ENCODE measurements around the gene WLS.

The WLS gene

GRCh38 chr1:68142461-68142860 is 89.9 kb downstream of the WLS start:
- H4K91ac ChIP-seq (ENCODE audit: low read depth, low read length, poor library complexity), result no peak overlapping the region

GRCh38 chr1:68142036-68142435 is 90.3 kb downstream of the WLS start:
- Histone ChIP-seq H3K4ac (ENCODE audit: low read length) (no peak overlapping the region), H4K91ac (ENCODE audit: low read depth, low read length, poor library complexity) (no peak overlapping the region), H3K9ac (ENCODE audit: low read depth, low read length, poor library complexity) (no peak overlapping the region), H3K27me3 (ENCODE audit: control insufficient read depth in 3 of 3, insufficient read depth in 3 of 3, low read depth in 1 of 3, low read length in 3 of 3) (peaks cover 0 to 4% (median 0%) of the 10 kb centered on the region in 3 experiments), H3K4me3 (ENCODE audit: low read length in 2 of 2) (no peak overlapping the region), H2BK12ac (ENCODE audit: low read length) (no peak overlapping the region), H3K4me2 (ENCODE audit: insufficient read depth, low read length, poor library complexity, severe bottlenecking) (no peak overlapping the region), H2BK15ac (ENCODE audit: low read length) (no peak overlapping the region), H3K23ac (ENCODE audit: low read depth, low read length, poor library complexity) (no peak overlapping the region), H4K8ac (ENCODE audit: low read depth, low read length) (no peak overlapping the region), H3K79me1 (ENCODE audit: low read depth, low read length) (no peaks in the 10 kb centered on the region), H2BK5ac (ENCODE audit: low read length) (no peak overlapping the region), H3K18ac (ENCODE audit: low read length) (no peak overlapping the region), H3K14ac (ENCODE audit: low read length) (no peak overlapping the region), H3K4me1 (ENCODE audit: control insufficient read depth in 2 of 2, insufficient read depth in 1 of 2, low read depth in 1 of 2, low read length in 2 of 2) (peaks cover 15 to 36% of the 10 kb centered on the region in 2 donors), H3K9me3 (replicated peaks in 1 of 2; ENCODE audit: control insufficient read depth in 2 of 2, insufficient read depth in 1 of 2, low read depth in 1 of 2, low read length in 2 of 2) (no peaks in the 10 kb centered on the region), H2AFZ (ENCODE audit: low read length) (no peak overlapping the region), H2BK120ac (ENCODE audit: low read depth, low read length) (no peak overlapping the region), H2AK5ac (ENCODE audit: low read depth, low read length) (no peak overlapping the region), H3K36me3 (replicated peaks in 1 of 2; ENCODE audit: control insufficient read depth in 2 of 2, insufficient read depth in 2 of 2, low read length in 2 of 2) (peaks cover 0 to 77% of the 10 kb centered on the region in 2 donors), H3K27ac (replicated peaks; ENCODE audit: low read length) (no peak overlapping the region)
- no CpG with 5 or more reads among the region's 5 CpGs for WGBS, 2 donors (ENCODE audit: extremely low coverage in 2 of 2, insufficient read length in 2 of 2, insufficient replicate concordance in 1 of 2)
- DNase-seq (ENCODE audit: low spot score), result no peak

More at GRCh38 chr1:68142461-68142860, 89.9 kb downstream of the WLS start:
- H3K14ac ChIP-seq (ENCODE audit: low read length), result no peak overlapping the region
- H2BK5ac ChIP-seq (ENCODE audit: low read length), result no peak overlapping the region
- no peak overlapping the region for H2AFZ ChIP-seq (ENCODE audit: low read length)
- H2BK120ac ChIP-seq (ENCODE audit: low read depth, low read length), result no peak overlapping the region
- no peak overlapping the region for H3K4me2 ChIP-seq (ENCODE audit: insufficient read depth, low read length, poor library complexity, severe bottlenecking)
- no peak overlapping the region for H2BK15ac ChIP-seq (ENCODE audit: low read length)
- no peak for DNase-seq (ENCODE audit: low spot score)
- peaks cover 0 to 77% of the 10 kb centered on the region in 2 donors for H3K36me3 ChIP-seq (replicated peaks in 1 of 2; ENCODE audit: control insufficient read depth in 2 of 2, insufficient read depth in 2 of 2, low read length in 2 of 2)
- H3K4me3 ChIP-seq (ENCODE audit: low read length in 2 of 2), result no peak overlapping the region
- H2AK5ac ChIP-seq (ENCODE audit: low read depth, low read length), result no peak overlapping the region
- H2BK12ac ChIP-seq (ENCODE audit: low read length), result no peak overlapping the region
- H3K79me1 ChIP-seq (ENCODE audit: low read depth, low read length), result no peaks in the 10 kb centered on the region
- no peak overlapping the region for H3K9ac ChIP-seq (ENCODE audit: low read depth, low read length, poor library complexity)
- no peaks in the 10 kb centered on the region for H3K9me3 ChIP-seq (replicated peaks in 1 of 2; ENCODE audit: control insufficient read depth in 2 of 2, insufficient read depth in 1 of 2, low read depth in 1 of 2, low read length in 2 of 2)
- no peak overlapping the region for H3K4ac ChIP-seq (ENCODE audit: low read length)
- no peak overlapping the region for H3K23ac ChIP-seq (ENCODE audit: low read depth, low read length, poor library complexity)
- WGBS, 2 donors (ENCODE audit: extremely low coverage in 2 of 2, insufficient read length in 2 of 2, insufficient replicate concordance in 1 of 2), result no CpG with 5 or more reads among the region's 3 CpGs
- H3K4me1 ChIP-seq (ENCODE audit: control insufficient read depth in 2 of 2, insufficient read depth in 1 of 2, low read depth in 1 of 2, low read length in 2 of 2), result peaks cover 15 to 36% of the 10 kb centered on the region in 2 donors
- H3K27ac ChIP-seq (replicated peaks; ENCODE audit: low read length), result no peak overlapping the region
- H3K27me3 ChIP-seq (ENCODE audit: control insufficient read depth in 3 of 3, insufficient read depth in 3 of 3, low read depth in 1 of 3, low read length in 3 of 3), result peaks cover 0 to 4% (median 0%) of the 10 kb centered on the region in 3 experiments
- no peak overlapping the region for H4K8ac ChIP-seq (ENCODE audit: low read depth, low read length)
- no peak overlapping the region for H3K18ac ChIP-seq (ENCODE audit: low read length)

GRCh38 chr1:68141071-68142021 is 91.0 kb downstream of the WLS start:
- H4K8ac ChIP-seq (ENCODE audit: low read depth, low read length), result no peak overlapping the region
- H3K4me3 ChIP-seq (ENCODE audit: low read length in 2 of 2), result no peak overlapping the region
- H4K91ac ChIP-seq (ENCODE audit: low read depth, low read length, poor library complexity), result no peak overlapping the region
- no peak overlapping the region for H3K14ac ChIP-seq (ENCODE audit: low read length)
- H2AK5ac ChIP-seq (ENCODE audit: low read depth, low read length), result no peak overlapping the region
- H3K23ac ChIP-seq (ENCODE audit: low read depth, low read length, poor library complexity), result no peak overlapping the region
- H2BK5ac ChIP-seq (ENCODE audit: low read length), result no peak overlapping the region
- peaks cover 15 to 36% of the 10 kb centered on the region in 2 donors for H3K4me1 ChIP-seq (ENCODE audit: control insufficient read depth in 2 of 2, insufficient read depth in 1 of 2, low read depth in 1 of 2, low read length in 2 of 2)
- peaks cover 0 to 4% (median 0%) of the 10 kb centered on the region in 3 experiments for H3K27me3 ChIP-seq (ENCODE audit: control insufficient read depth in 3 of 3, insufficient read depth in 3 of 3, low read depth in 1 of 3, low read length in 3 of 3)
- H3K36me3 ChIP-seq (replicated peaks in 1 of 2; ENCODE audit: control insufficient read depth in 2 of 2, insufficient read depth in 2 of 2, low read length in 2 of 2), result peaks cover 0 to 77% of the 10 kb centered on the region in 2 donors
- no peak overlapping the region for H2BK12ac ChIP-seq (ENCODE audit: low read length)
- no peak overlapping the region for H2AFZ ChIP-seq (ENCODE audit: low read length)
- H3K9ac ChIP-seq (ENCODE audit: low read depth, low read length, poor library complexity), result no peak overlapping the region
- no peak overlapping the region for H3K18ac ChIP-seq (ENCODE audit: low read length)
- no peak overlapping the region for H2BK15ac ChIP-seq (ENCODE audit: low read length)
- no peaks in the 10 kb centered on the region for H3K9me3 ChIP-seq (replicated peaks in 1 of 2; ENCODE audit: control insufficient read depth in 2 of 2, insufficient read depth in 1 of 2, low read depth in 1 of 2, low read length in 2 of 2)
- no peaks in the 10 kb centered on the region for H3K79me1 ChIP-seq (ENCODE audit: low read depth, low read length)
- no peak overlapping the region for H3K27ac ChIP-seq (replicated peaks; ENCODE audit: low read length)
- H2BK120ac ChIP-seq (ENCODE audit: low read depth, low read length), result no peak overlapping the region
- no peak overlapping the region for H3K4ac ChIP-seq (ENCODE audit: low read length)
- DNase-seq (ENCODE audit: low spot score), result peak; percentile 75
- no CpG with 5 or more reads among the region's 15 CpGs for WGBS, 2 donors (ENCODE audit: extremely low coverage in 2 of 2, insufficient read length in 2 of 2, insufficient replicate concordance in 1 of 2)
- no peak overlapping the region for H3K4me2 ChIP-seq (ENCODE audit: insufficient read depth, low read length, poor library complexity, severe bottlenecking)

- Histone ChIP-seq H4K8ac (ENCODE audit: low read depth, low read length) (no peak overlapping the region), H3K4ac (ENCODE audit: low read length) (no peak overlapping the region), H4K91ac (ENCODE audit: low read depth, low read length, poor library complexity) (no peak overlapping the region), H3K36me3 (replicated peaks in 1 of 2; ENCODE audit: control insufficient read depth in 2 of 2, insufficient read depth in 2 of 2, low read length in 2 of 2) (peaks cover 0 to 77% of the 10 kb centered on the region in 2 donors), H2BK15ac (ENCODE audit: low read length) (no peak overlapping the region), H3K14ac (ENCODE audit: low read length) (no peak overlapping the region), H3K27ac (replicated peaks; ENCODE audit: low read length) (no peak overlapping the region), H3K4me2 (ENCODE audit: insufficient read depth, low read length, poor library complexity, severe bottlenecking) (no peak overlapping the region), H2AK5ac (ENCODE audit: low read depth, low read length) (no peak overlapping the region), H3K4me1 (ENCODE audit: control insufficient read depth in 2 of 2, insufficient read depth in 1 of 2, low read depth in 1 of 2, low read length in 2 of 2) (peaks cover 15 to 36% of the 10 kb centered on the region in 2 donors), H3K9ac (ENCODE audit: low read depth, low read length, poor library complexity) (no peak overlapping the region), H2BK120ac (ENCODE audit: low read depth, low read length) (no peak overlapping the region), H3K18ac (ENCODE audit: low read length) (no peak overlapping the region), H3K4me3 (ENCODE audit: low read length in 2 of 2) (no peak overlapping the region), H3K23ac (ENCODE audit: low read depth, low read length, poor library complexity) (no peak overlapping the region), H3K9me3 (replicated peaks in 1 of 2; ENCODE audit: control insufficient read depth in 2 of 2, insufficient read depth in 1 of 2, low read depth in 1 of 2, low read length in 2 of 2) (peaks cover 0 to 3% of the 10 kb centered on the region in 2 donors), H2BK12ac (ENCODE audit: low read length) (no peak overlapping the region), H3K79me1 (ENCODE audit: low read depth, low read length) (no peaks in the 10 kb centered on the region), H3K27me3 (ENCODE audit: control insufficient read depth in 3 of 3, insufficient read depth in 3 of 3, low read depth in 1 of 3, low read length in 3 of 3) (peaks cover 0 to 4% (median 0%) of the 10 kb centered on the region in 3 experiments), H2BK5ac (ENCODE audit: low read length) (no peak overlapping the region), H2AFZ (ENCODE audit: low read length) (no peak overlapping the region)
- no CpG with 5 or more reads among the region's 4 CpGs for WGBS, 2 donors (ENCODE audit: extremely low coverage in 2 of 2, insufficient read length in 2 of 2, insufficient replicate concordance in 1 of 2)
- DNase-seq (ENCODE audit: low spot score), result no peak
Measured at GRCh38 chr1:68140536-68140935, 91.8 kb downstream of the WLS start.
